Neural progenitor cell (in vitro differentiated cells): ENCODE data around the gene TDRD10. TPM values are rescaled to one million over a fixed set of nuclear protein-coding genes. Genes with fewer than 3 reads are reported as not detected.

Source experiments
- DNase-seq: peaks from one replicate; pipeline ENCODE4 v3.0.0-alpha.2; 2016; ENCODE audit warnings: low spot score
- H2AFZ ChIP-seq: fragments of 200-600 bp; sonication (generic); replicated peaks from 2 replicates; pipeline ENCODE4 v1.6.1; 2016; ENCODE audit warnings: antibody characterized with exemption
- H3F3A ChIP-seq: fragments of 200-600 bp; sonication (generic); 2 replicates; pipeline ENCODE4 v1.6.1; 2016; ENCODE audit warnings: antibody characterized with exemption, low read depth
- H3K27ac ChIP-seq: fragments of 200-600 bp; sonication (generic); 2 replicates; pipeline ENCODE4 v1.5.1; 2016; ENCODE audit warnings: mild to moderate bottlenecking
- H3K27me3 ChIP-seq: fragments of 200-600 bp; sonication (generic); 2 replicates; pipeline ENCODE4 v1.6.1; 2016; ENCODE audit warnings: mild to moderate bottlenecking, moderate library complexity
- H3K36me3 ChIP-seq: fragments of 200-600 bp; sonication (generic); 2 replicates; pipeline ENCODE4 v1.5.1; 2016
- H3K4me1 ChIP-seq: fragments of 200-600 bp; sonication (generic); 2 replicates; pipeline ENCODE4 v1.6.1; 2016; ENCODE audit warnings: mixed run types
- H3K4me2 ChIP-seq: fragments of 200-600 bp; sonication (generic); 2 replicates; pipeline ENCODE4 v1.6.1; 2016
- H3K4me3 ChIP-seq: fragments of 200-600 bp; sonication (generic); 2 replicates; pipeline ENCODE4 v1.5.1; 2016
- H3K79me2 ChIP-seq: fragments of 200-600 bp; sonication (generic); 2 replicates; pipeline ENCODE4 v1.6.1; 2016; ENCODE audit warnings: low read depth
- H3K9ac ChIP-seq: fragments of 200-600 bp; sonication (generic); 2 replicates; pipeline ENCODE4 v1.6.1; 2016
- H3K9me3 ChIP-seq: fragments of 200-600 bp; sonication (generic); 2 replicates; pipeline ENCODE4 v1.5.1; 2016; ENCODE audit warnings: low read depth
- H4K20me1 ChIP-seq: fragments of 200-600 bp; sonication (generic); 2 replicates; pipeline ENCODE4 v1.6.1; 2016; ENCODE audit warnings: low read depth
- H3K27ac Mint-ChIP-seq: 3 replicates; pipeline ENCODE4 v1.8.0; 2021; ENCODE audit warnings: mixed read lengths
- H3K27me3 Mint-ChIP-seq: 2 replicates; pipeline ENCODE4 v1.8.0; 2022; ENCODE audit warnings: low read depth, mild to moderate bottlenecking, inconsistent platforms, moderate library complexity, mixed read lengths; ENCODE audit not compliant: insufficient read depth
- H3K36me3 Mint-ChIP-seq: 3 replicates; pipeline ENCODE4 v1.8.0; 2021; ENCODE audit warnings: mixed read lengths
- H3K4me1 Mint-ChIP-seq: 3 replicates; pipeline ENCODE4 v1.8.0; 2021; ENCODE audit warnings: mixed read lengths
- H3K4me3 Mint-ChIP-seq: 3 replicates; pipeline ENCODE4 v1.8.0; 2021; ENCODE audit warnings: mild to moderate bottlenecking, moderate library complexity, mixed read lengths
- H3K9me3 Mint-ChIP-seq: 3 replicates; pipeline ENCODE4 v1.8.0; 2020; ENCODE audit warnings: mixed read lengths
- EZH2 ChIP-seq: fragments of 200-600 bp; sonication (generic); IDR thresholded peaks from 2 replicates; pipeline ENCODE4 v1.6.1; 2017; ENCODE audit warnings: antibody characterized with exemption, mild to moderate bottlenecking, moderate library complexity
- EZH2phosphoT487 ChIP-seq: fragments of 200-600 bp; sonication (generic); IDR thresholded peaks from 2 replicates; pipeline ENCODE4 v1.6.1; 2017; ENCODE audit warnings: antibody characterized with exemption
- total RNA-seq: library from RNA; depleted of rRNA; stranded (reverse); fragments of >200 nt; gene quantifications from 2 replicates; pipeline ENCODE4 v1.2.3, GENCODE V29; 2015; ENCODE audit warnings: low replicate concordance
- TF ChIP-seq, protein P1 (sequence below): fragments of 200-600 bp; sonication (generic); IDR thresholded peaks from 2 replicates; pipeline ENCODE4 v1.5.1; 2017; ENCODE audit warnings: antibody characterized with exemption, mild to moderate bottlenecking

Gene TDRD10
- total RNA-seq, 1 donor from 2014 or later: not detected

DNA sequence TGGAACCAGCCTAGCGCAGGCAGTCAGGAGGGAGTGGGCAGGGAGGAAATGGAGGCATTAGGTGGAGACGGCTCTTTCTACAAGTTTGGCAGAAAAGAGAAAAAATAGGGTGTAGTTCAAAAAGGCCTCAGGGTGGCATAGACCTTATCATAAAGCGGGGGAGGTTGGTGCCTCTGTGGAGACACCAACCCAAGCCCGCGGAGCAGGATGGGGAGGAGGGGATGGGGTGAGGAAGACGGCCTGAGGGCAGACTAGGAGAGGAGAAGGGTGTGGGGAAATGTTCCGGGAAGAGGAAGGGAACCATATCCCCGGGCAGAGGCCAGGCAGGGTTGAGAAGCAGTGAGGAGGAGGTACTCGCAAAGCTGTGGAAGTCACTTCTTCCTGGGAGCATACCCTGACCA, 17.6 kb downstream of the TDRD10 start:
- H3K36me3 ChIP-seq: no peaks in the 10 kb centered on the region
- no peaks in the 10 kb centered on the region for H3F3A ChIP-seq
- no peaks in the 10 kb centered on the region for H3K9me3 ChIP-seq
- H3K79me2 ChIP-seq: no peaks in the 10 kb centered on the region
- no peak overlapping the region for H3K4me3 Mint-ChIP-seq
- no peak overlapping the region for H3K27ac Mint-ChIP-seq
- no peaks in the 10 kb centered on the region for H3K27me3 ChIP-seq
- no peak for DNase-seq
- no peaks in the 10 kb centered on the region for H3K4me1 Mint-ChIP-seq
- H4K20me1 ChIP-seq: no peaks in the 10 kb centered on the region
- no peak overlapping the region for H3K4me3 ChIP-seq
- peaks cover 11% of the 10 kb centered on the region for H3K27me3 Mint-ChIP-seq
- no peak overlapping the region for H3K4me2 ChIP-seq
- no peaks in the 10 kb centered on the region for H3K9me3 Mint-ChIP-seq
- H2AFZ ChIP-seq: no peak overlapping the region
- no peak overlapping the region for H3K27ac ChIP-seq
- no peaks in the 10 kb centered on the region for H3K36me3 Mint-ChIP-seq
- TF ChIP-seq EZH2: no peak
- TF ChIP-seq EZH2phosphoT487: no peak
- TF ChIP-seq, protein P1, sequence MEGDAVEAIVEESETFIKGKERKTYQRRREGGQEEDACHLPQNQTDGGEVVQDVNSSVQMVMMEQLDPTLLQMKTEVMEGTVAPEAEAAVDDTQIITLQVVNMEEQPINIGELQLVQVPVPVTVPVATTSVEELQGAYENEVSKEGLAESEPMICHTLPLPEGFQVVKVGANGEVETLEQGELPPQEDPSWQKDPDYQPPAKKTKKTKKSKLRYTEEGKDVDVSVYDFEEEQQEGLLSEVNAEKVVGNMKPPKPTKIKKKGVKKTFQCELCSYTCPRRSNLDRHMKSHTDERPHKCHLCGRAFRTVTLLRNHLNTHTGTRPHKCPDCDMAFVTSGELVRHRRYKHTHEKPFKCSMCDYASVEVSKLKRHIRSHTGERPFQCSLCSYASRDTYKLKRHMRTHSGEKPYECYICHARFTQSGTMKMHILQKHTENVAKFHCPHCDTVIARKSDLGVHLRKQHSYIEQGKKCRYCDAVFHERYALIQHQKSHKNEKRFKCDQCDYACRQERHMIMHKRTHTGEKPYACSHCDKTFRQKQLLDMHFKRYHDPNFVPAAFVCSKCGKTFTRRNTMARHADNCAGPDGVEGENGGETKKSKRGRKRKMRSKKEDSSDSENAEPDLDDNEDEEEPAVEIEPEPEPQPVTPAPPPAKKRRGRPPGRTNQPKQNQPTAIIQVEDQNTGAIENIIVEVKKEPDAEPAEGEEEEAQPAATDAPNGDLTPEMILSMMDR: no peak
- no peak overlapping the region for H3K9ac ChIP-seq
- no peaks in the 10 kb centered on the region for H3K4me1 ChIP-seq

DNA sequence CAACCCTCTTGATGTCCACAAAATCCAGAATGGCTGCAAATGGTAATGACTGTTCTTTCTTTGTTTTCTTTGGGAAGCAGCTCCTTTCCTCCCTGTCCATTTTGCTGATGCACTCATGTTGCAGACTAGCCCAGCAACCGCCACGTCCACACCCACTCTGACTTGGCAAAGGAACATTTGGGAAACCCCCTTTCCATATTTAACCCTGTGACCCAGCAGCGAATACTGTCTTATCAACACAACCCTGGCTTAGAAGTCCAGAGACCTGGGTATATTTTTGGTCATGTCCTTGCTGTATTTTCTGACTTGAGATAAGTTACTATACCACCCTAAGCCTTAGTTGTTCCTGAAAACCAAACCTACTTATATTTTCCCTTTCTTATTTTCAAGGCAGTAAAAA, 18.3 kb downstream of the TDRD10 start:
- no peaks in the 10 kb centered on the region for H3K27me3 ChIP-seq
- H3K4me1 ChIP-seq: no peaks in the 10 kb centered on the region
- Mint-ChIP-seq H3K9me3 (no peaks in the 10 kb centered on the region), H3K27me3 (peaks cover 11% of the 10 kb centered on the region), H3K4me1 (no peaks in the 10 kb centered on the region), H3K4me3 (no peak overlapping the region), H3K36me3 (no peaks in the 10 kb centered on the region), H3K27ac (no peak overlapping the region)
- H3K4me3 ChIP-seq: no peak overlapping the region
- no peaks in the 10 kb centered on the region for H3K79me2 ChIP-seq
- no peaks in the 10 kb centered on the region for H3K36me3 ChIP-seq
- no peak overlapping the region for H3K9ac ChIP-seq
- DNase-seq: no peak
- TF ChIP-seq, protein P1: no peak
- no peak for TF ChIP-seq EZH2phosphoT487
- no peak for TF ChIP-seq EZH2
- no peak overlapping the region for H3K4me2 ChIP-seq
- no peaks in the 10 kb centered on the region for H3F3A ChIP-seq
- H2AFZ ChIP-seq: no peak overlapping the region
- no peaks in the 10 kb centered on the region for H3K9me3 ChIP-seq
- no peak overlapping the region for H3K27ac ChIP-seq
- no peaks in the 10 kb centered on the region for H4K20me1 ChIP-seq

DNA sequence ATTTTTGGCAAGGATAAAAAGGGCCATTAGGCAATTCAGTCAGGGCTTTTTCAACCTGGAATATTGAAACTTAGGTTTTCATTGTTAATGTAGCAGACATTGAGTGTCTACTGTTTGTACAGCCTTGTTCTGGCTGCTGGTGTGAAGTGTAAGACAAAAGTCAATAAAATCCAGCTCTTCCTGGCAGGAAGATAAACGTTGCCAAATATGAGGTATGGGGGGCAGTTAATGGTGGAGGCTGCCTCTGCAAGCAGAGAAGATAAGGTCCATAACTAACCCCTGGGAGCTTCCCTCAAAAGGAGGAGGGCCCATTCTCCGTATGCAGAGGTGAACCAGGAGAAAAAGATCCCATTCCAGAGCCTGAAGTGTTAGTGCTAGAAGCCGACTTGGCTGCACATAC, 19.7 kb downstream of the TDRD10 start:
- no peak for DNase-seq
- H3K36me3 ChIP-seq: no peaks in the 10 kb centered on the region
- TF ChIP-seq EZH2phosphoT487: no peak
- TF ChIP-seq, protein P1: no peak
- no peak for TF ChIP-seq EZH2
- no peaks in the 10 kb centered on the region for H3F3A ChIP-seq
- no peak overlapping the region for H3K27ac ChIP-seq
- peaks cover 11% of the 10 kb centered on the region for H3K27me3 Mint-ChIP-seq
- no peaks in the 10 kb centered on the region for H3K4me1 Mint-ChIP-seq
- H3K36me3 Mint-ChIP-seq: no peaks in the 10 kb centered on the region
- H3K4me1 ChIP-seq: no peaks in the 10 kb centered on the region
- H4K20me1 ChIP-seq: no peaks in the 10 kb centered on the region
- no peak overlapping the region for H3K4me2 ChIP-seq
- H3K27me3 ChIP-seq: no peaks in the 10 kb centered on the region
- no peak overlapping the region for H3K4me3 Mint-ChIP-seq
- H3K27ac Mint-ChIP-seq: no peak overlapping the region
- H3K9me3 ChIP-seq: no peaks in the 10 kb centered on the region
- H3K79me2 ChIP-seq: no peaks in the 10 kb centered on the region
- no peak overlapping the region for H3K4me3 ChIP-seq
- H2AFZ ChIP-seq: no peak overlapping the region
- H3K9me3 Mint-ChIP-seq: no peaks in the 10 kb centered on the region
- H3K9ac ChIP-seq: no peak overlapping the region

- no peak for TF ChIP-seq EZH2phosphoT487
- no peak for TF ChIP-seq EZH2
- TF ChIP-seq, protein P1: no peak
- Histone ChIP-seq H3K9me3 (no peaks in the 10 kb centered on the region), H2AFZ (no peak overlapping the region), H3F3A (no peaks in the 10 kb centered on the region), H3K79me2 (no peaks in the 10 kb centered on the region), H3K9ac (no peak overlapping the region), H3K4me2 (no peak overlapping the region), H3K27ac (no peak overlapping the region), H3K36me3 (no peaks in the 10 kb centered on the region), H3K4me1 (no peaks in the 10 kb centered on the region), H4K20me1 (no peaks in the 10 kb centered on the region), H3K4me3 (no peak overlapping the region), H3K27me3 (no peaks in the 10 kb centered on the region)
- H3K36me3 Mint-ChIP-seq: no peaks in the 10 kb centered on the region
- H3K27me3 Mint-ChIP-seq: peaks cover 6% of the 10 kb centered on the region
- no peak for DNase-seq
- H3K27ac Mint-ChIP-seq: no peak overlapping the region
- no peak overlapping the region for H3K4me3 Mint-ChIP-seq
- H3K4me1 Mint-ChIP-seq: peaks cover 3% of the 10 kb centered on the region
- H3K9me3 Mint-ChIP-seq: no peaks in the 10 kb centered on the region
Observed at GRCh38 chr1:154524881-154525280, 22.9 kb downstream of the TDRD10 start.
